ENCODE measurements around the gene PPP2R5A.
"Not testable (repeated sequence)": the region's sequence is repeated elsewhere in the genome, so short reads cannot be mapped to it uniquely, and the experiment has no call there.

The PPP2R5A gene

GRCh38 chr1:212359794-212360479, 74.7 kb downstream of the PPP2R5A start:
- DNase-seq: no peak

DNA sequence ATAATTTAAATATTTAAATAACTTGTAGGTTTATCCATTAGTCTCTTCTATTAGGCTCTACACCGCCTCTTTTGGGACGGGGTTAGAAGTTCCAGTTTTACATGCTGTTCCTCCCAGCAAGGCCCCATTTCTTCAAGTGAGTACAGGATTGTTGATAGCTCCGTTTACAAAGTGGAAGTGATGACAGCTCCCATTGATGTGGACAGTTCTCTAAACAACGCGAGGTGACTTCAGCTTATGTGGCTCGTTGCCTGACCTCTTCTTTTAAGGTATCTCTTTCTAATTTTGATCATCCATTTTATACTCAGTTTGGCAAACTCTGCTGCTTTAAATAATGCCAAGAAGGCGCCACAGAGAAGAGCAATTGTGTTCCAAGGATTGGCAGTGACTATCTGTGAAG, 79.8 kb downstream of the PPP2R5A start:
- no peak for DNase-seq

GRCh38 chr1:212366901-212367300, 81.7 kb downstream of the PPP2R5A start:
- DNase-seq: no peak

DNA sequence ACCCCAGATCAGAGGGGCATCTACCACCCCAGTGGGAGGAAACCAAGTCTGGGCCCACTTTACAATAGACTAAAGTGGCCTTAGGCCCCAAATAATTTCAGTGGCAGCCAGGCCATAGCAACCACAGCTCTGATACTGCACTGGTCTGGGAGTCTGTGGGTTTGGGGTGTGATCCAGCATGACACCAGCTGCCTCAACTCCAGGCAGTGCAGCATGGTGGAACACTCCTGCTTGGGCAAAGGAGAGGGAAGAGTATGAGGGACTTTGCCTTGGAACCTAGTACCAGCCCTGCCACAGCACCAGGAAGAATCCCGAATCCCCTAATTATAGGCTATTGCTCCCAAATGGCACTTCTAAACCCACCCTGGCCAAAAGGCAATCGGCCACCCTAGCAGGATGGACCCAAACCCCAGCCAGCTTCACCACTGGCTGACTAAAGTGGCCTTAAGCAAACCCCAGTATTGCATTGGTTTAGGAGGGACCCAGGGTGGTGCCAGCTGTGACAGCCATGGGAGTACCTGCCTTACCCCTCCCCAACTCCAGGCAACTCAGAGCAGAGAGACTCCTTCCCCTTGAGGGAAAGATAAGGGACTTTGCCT, 82.4 kb downstream of the PPP2R5A start:
- no peak for DNase-seq

DNA sequence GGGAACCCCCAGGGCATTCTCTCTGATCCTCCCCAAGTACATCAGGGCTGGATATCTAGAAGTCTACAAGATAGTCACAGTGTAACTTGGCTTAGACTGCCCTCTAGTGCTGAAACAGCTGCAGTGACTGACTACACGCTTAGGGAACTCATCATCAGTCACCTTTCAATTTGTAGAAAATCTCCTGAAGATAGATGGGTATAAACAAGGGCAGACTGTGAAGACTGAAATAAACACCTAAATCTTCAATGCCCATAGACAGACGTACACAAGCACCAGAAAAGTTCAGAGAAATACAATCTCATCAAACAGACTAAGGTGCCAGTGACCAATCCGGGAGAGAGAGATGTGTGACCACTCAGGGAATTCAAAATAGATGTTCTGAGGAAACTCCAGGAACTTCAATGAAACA, 82.9 kb downstream of the PPP2R5A start:
- peak; percentile 13 for DNase-seq

DNA sequence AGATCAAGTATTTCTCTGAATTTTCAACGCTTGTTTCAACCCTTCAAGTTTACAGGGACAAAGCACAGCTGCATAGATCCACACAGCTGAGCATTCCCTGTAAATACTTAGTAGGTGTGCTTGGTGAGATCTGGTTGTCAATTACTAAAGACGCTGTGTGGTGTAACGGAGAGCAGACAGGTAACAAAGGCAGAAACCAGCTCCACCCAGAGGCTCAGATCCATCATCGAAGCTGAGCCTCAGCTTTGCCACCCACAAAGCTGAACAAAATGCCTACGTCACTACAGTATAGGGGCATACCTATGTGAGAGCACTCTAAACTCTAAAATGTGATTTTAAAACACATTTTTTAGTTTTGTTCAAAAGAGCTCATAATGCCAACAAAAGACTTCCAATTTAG, 90.8 kb downstream of the PPP2R5A start:
- DNase-seq: no peak

DNA sequence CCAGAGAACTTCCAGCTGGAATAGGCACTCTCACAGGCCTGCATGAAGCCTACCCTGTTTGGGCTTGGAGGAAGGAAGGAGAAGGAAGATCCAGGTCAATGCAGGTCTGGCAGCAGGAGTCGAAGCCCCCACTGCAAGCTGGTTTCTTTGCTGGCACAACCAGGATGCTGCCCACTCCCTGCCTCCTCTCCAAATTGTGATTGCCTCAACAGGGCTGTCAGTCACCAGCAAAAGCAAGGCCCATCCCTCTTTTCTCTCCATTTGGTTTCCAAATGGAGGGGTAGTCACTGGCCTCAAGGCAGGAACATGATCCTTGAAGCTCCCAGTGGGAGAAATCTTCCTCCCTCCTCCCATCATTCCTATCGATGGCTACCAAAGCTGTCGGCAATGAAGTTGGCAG, 92.4 kb downstream of the PPP2R5A start:
- DNase-seq: no peak

DNA sequence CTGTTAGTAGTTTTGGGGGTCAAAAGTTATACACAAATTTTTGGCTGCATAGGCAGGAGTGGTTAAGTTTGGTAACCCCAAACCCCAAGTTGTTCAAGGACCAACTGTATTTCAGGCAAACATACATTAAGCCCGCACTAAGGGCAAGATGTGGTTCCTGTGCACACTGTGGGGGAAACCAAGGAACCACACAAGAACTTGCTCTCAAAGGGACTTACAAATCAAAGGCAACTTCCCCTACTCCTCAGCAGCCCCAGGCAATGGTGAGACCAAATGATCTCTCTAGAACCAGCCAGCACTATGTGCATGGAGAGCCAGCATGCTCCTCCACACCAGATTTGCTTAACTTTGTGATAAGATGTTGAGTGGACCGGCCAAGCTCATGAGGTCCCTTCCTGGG, 94.2 kb downstream of the PPP2R5A start:
- no peak for DNase-seq

- no peak for DNase-seq
Measured at GRCh38 chr1:212381397-212382035, 96.3 kb downstream of the PPP2R5A start.

GRCh38 chr1:212386029-212386428, 100.8 kb downstream of the PPP2R5A start:
- DNase-seq: no peak

DNA sequence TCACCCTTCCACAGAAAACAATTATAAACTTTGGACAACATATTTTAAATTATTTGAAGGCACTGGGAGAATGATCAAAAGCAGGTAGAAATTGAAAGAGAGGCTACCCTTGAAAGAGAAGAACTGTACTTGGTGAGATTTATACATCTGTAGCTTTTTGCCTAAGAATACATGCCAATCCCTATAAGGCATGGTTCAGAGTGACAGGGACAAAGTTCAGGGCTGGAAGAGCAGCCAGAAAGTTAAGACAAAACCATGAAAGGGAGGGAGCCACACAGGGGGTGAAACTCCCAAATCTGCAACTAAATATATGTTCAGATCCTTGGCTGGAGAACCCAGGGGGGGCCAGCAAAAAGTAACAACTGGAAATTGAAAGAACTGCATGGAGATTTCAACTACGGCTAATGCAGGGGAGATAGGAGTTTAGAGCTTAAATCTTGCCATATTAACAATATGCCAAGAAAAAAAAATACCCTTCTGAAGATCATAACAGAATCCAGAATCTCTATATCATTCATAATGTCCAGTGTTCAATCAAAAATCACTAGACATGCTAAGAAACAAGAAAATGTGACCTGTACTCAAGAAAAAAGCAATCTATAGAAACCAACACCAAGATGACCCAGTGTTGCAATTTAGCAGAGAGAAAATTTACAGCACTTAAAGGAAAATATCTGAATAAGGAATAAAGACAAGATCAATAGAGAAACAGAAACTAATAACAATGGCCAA, 103.9 kb downstream of the PPP2R5A start:
- DNase-seq: no peak

DNA sequence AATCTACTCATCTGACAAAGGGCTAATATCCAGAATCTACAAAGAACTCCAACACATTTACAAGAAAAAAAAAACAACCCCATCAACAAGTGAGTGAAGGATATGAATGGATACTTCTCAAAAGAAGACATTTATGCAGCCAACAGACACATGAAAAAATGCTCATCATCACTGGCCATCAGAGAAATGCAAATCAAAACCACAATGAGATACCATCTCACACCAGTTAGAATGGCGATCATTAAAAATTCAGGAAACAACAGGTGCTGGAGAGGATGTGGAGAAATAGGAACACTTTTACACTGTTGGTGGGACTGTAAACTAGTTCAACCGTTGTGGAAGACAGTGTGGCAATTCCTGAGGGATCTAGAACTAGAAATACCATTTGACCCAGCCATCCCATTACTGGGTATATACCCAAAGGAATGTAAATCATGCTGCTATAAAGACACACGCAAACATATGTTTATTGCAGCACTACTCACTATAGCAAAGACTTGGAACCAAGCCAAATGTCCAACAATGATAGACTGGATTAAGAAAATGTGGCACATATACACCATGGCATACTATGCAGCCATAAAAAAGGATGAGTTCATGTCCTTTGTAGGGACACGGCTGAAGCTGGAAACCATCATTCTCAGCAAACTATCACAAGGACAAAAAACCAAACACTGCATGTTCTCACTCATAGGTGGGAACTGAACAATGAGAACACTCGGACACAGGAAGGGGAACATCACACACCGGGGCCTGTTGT, 110.6 kb downstream of the PPP2R5A start:
- DNase-seq: not testable (repeated sequence)

DNA sequence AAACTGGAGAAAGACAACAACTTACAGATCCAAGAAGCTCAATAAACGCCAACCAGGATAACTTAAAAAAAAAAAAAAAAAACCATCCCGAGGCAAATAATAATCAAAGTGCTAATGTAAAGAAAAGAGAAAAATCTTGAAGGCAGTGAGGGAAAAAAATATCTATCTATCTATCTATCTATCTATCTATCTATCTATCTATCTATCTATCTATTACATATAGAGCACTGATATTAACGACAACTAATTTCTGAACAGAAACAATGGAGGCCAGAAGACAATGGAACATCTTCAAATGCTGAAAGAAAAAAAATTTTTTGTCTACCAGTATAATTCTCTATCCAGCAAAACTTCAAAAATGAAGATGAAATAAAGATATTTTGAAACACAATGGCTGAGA, 111.4 kb downstream of the PPP2R5A start:
- DNase-seq: no peak

DNA sequence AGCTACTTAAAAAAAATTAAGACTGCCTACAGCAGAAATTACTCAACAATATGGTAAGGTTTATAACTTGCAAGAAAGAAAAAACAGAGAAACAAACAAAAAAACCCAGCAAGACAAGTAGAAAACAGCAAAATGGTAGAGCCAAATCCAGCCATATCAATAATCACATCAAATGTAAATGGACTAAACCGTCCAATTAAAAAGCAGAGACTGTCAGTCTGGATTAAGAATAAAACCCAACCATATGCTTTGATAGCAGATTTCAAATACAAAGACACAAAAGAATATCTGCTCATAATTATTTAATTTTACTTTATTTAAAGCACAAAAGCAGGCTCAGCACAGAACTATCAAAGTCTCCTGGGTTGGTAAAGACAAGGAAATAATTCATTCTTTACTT, 112.0 kb downstream of the PPP2R5A start:
- DNase-seq: no peak

DNA sequence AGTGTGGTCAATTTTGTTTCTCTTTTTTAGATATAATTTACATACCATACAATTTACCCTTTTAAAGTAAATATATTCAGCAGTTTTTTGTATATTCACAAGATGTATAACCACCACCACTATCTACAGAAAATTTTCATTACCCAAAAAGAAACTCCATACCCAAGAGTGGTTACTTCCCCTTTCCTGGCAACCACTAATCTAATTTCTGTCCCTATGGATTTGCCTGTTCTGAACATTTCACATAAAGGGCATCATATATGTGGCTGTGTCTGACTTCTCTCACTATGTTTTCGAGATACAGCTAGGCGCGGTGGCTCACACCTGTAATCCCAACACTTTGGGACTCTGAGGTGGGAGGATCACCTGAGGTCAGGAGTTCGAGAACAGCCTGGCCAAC, 115.8 kb downstream of the PPP2R5A start:
- no peak for DNase-seq

DNA sequence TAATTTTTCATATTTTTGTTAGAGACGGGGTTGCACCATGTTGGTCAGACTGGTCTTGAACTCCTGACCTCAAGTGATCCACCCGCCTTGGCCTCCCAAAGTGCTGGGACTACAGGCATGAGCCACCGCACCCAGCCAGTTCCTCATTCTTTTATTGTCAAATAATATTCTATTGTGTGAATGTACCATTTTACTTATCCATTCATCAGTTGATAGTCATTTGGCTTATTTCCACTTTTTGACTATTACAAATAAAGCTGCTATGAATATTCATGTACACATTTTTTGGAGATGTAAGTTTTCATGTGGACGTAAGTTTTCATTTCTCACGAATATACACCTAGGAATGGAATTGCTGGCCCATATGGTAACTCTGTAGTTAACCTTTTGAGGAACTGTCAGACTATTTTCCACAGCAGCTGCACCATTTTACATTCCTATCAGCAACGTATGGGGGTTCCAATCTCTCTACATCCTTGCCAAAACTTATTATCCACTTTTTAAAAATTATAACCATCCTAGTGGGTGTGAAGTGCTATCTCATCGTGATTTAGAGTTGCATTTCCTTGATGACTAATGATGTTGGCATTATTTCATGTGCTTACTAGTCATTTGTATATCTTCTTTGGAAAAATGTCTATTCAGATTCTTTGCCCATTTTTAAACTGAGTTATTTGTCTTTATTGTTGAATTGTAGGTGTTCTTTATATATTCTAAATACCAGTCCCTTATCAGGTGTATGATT, 116.8 kb downstream of the PPP2R5A start:
- no peak for DNase-seq

DNA sequence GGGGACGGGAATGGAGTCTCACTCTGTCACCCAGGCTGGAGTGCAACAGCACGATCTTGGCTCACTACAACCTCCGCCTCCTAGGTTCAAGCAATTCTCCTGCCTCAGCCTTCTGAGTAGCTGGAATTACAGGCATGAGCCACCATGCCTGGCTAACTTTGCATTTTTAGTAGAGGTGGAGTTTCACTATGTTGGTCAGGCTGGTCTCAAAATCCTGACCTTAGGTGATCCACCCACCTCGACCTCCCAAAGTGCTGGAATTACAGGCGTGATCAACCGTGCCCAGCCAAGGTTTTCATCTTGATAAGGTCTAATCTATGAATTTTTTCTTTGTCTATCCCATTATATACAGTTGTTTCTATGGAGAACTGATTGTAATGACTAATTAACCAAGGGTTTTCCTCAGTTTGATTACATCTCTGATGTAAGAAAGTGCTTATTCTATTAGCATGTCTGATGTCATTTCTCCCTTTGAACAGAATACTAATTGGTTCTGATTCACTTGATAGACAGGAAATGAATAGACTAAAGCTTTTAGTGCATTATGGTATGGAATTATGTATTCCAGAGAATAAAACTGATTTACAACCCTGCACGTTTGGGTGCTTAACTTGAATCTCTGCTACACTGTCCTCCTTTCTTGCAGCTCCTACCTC, 117.6 kb downstream of the PPP2R5A start:
- no peak for DNase-seq

DNA sequence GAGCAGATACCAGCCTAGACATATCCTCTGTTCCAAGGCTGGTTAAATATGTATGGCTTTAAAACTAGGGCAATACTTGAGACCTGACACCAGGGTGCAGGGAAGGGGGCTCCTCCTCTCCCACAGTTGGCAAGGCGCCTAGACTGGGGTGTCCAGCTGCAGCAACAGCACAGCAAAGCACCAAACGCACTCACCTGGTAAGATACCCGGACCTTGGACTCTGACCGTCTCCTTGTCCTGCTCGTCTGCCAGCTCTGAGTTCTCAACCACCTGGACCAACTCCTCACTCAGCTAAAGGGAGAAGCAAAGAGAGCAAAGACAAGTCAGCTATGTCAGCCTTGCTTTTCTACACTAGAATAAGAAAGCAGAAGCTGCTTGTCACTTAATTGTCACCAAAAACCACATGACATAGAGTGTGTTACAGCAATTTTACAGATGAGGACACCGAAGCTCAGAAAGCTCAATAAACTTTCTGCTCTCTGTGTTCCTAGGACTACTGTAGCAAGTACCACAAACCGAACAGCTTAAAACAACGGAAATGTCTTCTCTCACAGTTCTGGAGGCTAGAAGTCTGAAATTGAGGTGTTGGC, 125.1 kb downstream of the PPP2R5A start:
- no peak for DNase-seq
